H1 (cell line): ENCODE data around the gene MARK3. TPM values are rescaled to one million over a fixed set of nuclear protein-coding genes. Genes with fewer than 3 reads are reported as not detected.

ENCODE experiments used
- CTCF ChIA-PET: fragments of 300-600 bp; sonication (Branson Sonifier 250); formaldehyde crosslinking; loops from one replicate; lab custom pipeline; 2021; ENCODE audit not compliant: partially characterized antibody; lab: Charles Lee
- POLR2A ChIA-PET: fragments of 300-600 bp; sonication (Branson Sonifier 250); formaldehyde crosslinking; loops from one replicate; lab custom pipeline; 2021; ENCODE audit warnings: inconsistent platforms; ENCODE audit not compliant: partially characterized antibody; lab: Charles Lee
- DNase-seq, 2 experiments: peaks; one replicate each; pipeline versions ENCODE4 v3.0.0 to v3.0.0-alpha.2; 2010 to 2022; ENCODE audit warnings: low spot score in 2 of 2, low read depth in 1 of 2, mixed read lengths in 1 of 2
- FAIRE-seq: peaks from 2 replicates; lab custom pipeline; 2011; peaks lifted over from hg19 to GRCh38; lab: Jason Lieb, UNC
- H2AFZ ChIP-seq: 2 replicates; pipeline ENCODE4 v1.8.1; 2012; ENCODE audit warnings: low read length, inconsistent platforms
- H2AK5ac ChIP-seq: 2 replicates; pipeline ENCODE4 v1.6.1; 2013; ENCODE audit warnings: low read depth, low read length
- H2BK120ac ChIP-seq: replicated peaks from 2 replicates; pipeline ENCODE3; 2013; ENCODE audit warnings: low read depth, low read length, inconsistent platforms
- H2BK12ac ChIP-seq: 2 replicates; pipeline ENCODE4 v1.6.1; 2013; ENCODE audit warnings: low read depth, low read length
- H2BK15ac ChIP-seq: 2 replicates; pipeline ENCODE4 v1.6.1; 2013; ENCODE audit warnings: low read length
- H2BK20ac ChIP-seq: 2 replicates; pipeline ENCODE4 v1.6.1; 2013; ENCODE audit warnings: low read length
- H2BK5ac ChIP-seq: 2 replicates; pipeline ENCODE4 v1.6.1; 2013; ENCODE audit warnings: low read depth, low read length
- H3K14ac ChIP-seq: 2 replicates; pipeline ENCODE4 v1.6.1; 2013; ENCODE audit warnings: inconsistent platforms; ENCODE audit not compliant: insufficient read length
- H3K18ac ChIP-seq: 2 replicates; pipeline ENCODE4 v1.6.1; 2013; ENCODE audit warnings: low read length; ENCODE audit errors: extremely low read depth
- H3K23ac ChIP-seq: 2 replicates; pipeline ENCODE4 v1.6.1; 2013; ENCODE audit warnings: inconsistent platforms; ENCODE audit not compliant: insufficient read length
- H3K23me2 ChIP-seq: 2 replicates; pipeline ENCODE4 v1.6.1; 2013; ENCODE audit warnings: low read depth, low read length
- H3K27ac ChIP-seq: 2 replicates; pipeline ENCODE4 v1.6.1; 2011; ENCODE audit warnings: low read depth, low read length, inconsistent platforms
- H3K27me3 ChIP-seq, 4 experiments: replicated peaks in 1 of 4; 1 replicate in 1 of 4; 2 replicates in 3 of 4; pipeline versions ENCODE4 v1.6.1 to v1.8.1; 2011 to 2013; ENCODE audit warnings: low read length in 3 of 4, mild to moderate bottlenecking in 3 of 4, inconsistent platforms in 2 of 4, mixed read lengths in 2 of 4, moderate library complexity in 1 of 4; ENCODE audit not compliant: control insufficient read depth in 3 of 4, insufficient read depth in 3 of 4; ENCODE audit errors: extremely low read depth in 1 of 4
- H3K36me3 ChIP-seq, 4 experiments: 2 replicates each; pipeline versions ENCODE4 v1.6.1 to v1.8.1; 2011 to 2013; ENCODE audit warnings: mild to moderate bottlenecking in 4 of 4, low read length in 3 of 4, moderate library complexity in 2 of 4, control low read depth in 1 of 4, inconsistent platforms in 1 of 4; ENCODE audit not compliant: insufficient read depth in 4 of 4, control insufficient read depth in 2 of 4
- H3K4ac ChIP-seq: replicated peaks from 2 replicates; pipeline ENCODE3; 2013; ENCODE audit warnings: low read length, low read depth, mixed read lengths, inconsistent platforms; ENCODE audit not compliant: insufficient read length
- H3K4me1 ChIP-seq, 4 experiments: replicated peaks in 1 of 4; 1 replicate in 1 of 4; 2 replicates in 3 of 4; pipeline versions ENCODE4 v1.6.1 to v1.8.1; 2011 to 2013; ENCODE audit warnings: low read length in 3 of 4, inconsistent platforms in 2 of 4, mixed read lengths in 1 of 4; ENCODE audit not compliant: insufficient read depth in 4 of 4, control insufficient read depth in 3 of 4
- H3K4me2 ChIP-seq, 2 experiments: 2 replicates each; pipeline versions ENCODE4 v1.6.1 to v1.8.1; 2011 to 2013; ENCODE audit warnings: low read depth in 2 of 2, low read length in 2 of 2, control low read depth in 1 of 2, inconsistent platforms in 1 of 2, mild to moderate bottlenecking in 1 of 2; ENCODE audit not compliant: insufficient read depth in 1 of 2
- H3K4me3 ChIP-seq, 4 experiments: fragments of 200-600, 300-600 bp in 1 of 4; sonication (generic), shearing (Covaris generic), sonication (Bioruptor Twin) in 1 of 4; 2 replicates each; pipeline versions ENCODE4 v1.5.1 to v1.8.1; 2011 to 2016; ENCODE audit warnings: low read length in 4 of 4, low read depth in 3 of 4, control low read depth in 2 of 4, inconsistent platforms in 2 of 4, mild to moderate bottlenecking in 2 of 4, mixed read lengths in 1 of 4, moderate library complexity in 1 of 4; ENCODE audit not compliant: insufficient read depth in 2 of 4; ENCODE audit errors: extremely low read depth in 1 of 4
- H3K56ac ChIP-seq: replicated peaks from 2 replicates; pipeline ENCODE3; 2013; ENCODE audit warnings: low read depth, mild to moderate bottlenecking, mixed read lengths, low read length, inconsistent platforms; ENCODE audit not compliant: insufficient read length
- H3K79me1 ChIP-seq: 2 replicates; pipeline ENCODE4 v1.6.1; 2013; ENCODE audit warnings: low read depth, low read length, control low read depth
- H3K79me2 ChIP-seq, 2 experiments: 2 replicates each; pipeline versions ENCODE4 v1.6.1 to v1.8.1; 2012 to 2013; ENCODE audit warnings: low read length in 2 of 2, mild to moderate bottlenecking in 2 of 2, inconsistent platforms in 1 of 2; ENCODE audit not compliant: insufficient read depth in 2 of 2, control insufficient read depth in 1 of 2
- H3K9ac ChIP-seq, 4 experiments: replicated peaks in 1 of 4; 1 replicate in 1 of 4; 2 replicates in 3 of 4; pipeline versions ENCODE4 v1.6.1 to v1.8.1; 2011 to 2013; ENCODE audit warnings: low read depth in 3 of 4, low read length in 3 of 4, control low read depth in 2 of 4, mild to moderate bottlenecking in 2 of 4, moderate library complexity in 2 of 4, inconsistent platforms in 1 of 4; ENCODE audit errors: extremely low read depth in 1 of 4
- H3K9me3 ChIP-seq, 2 experiments: 2 replicates each; pipeline versions ENCODE4 v1.6.1 to v1.8.1; 2012 to 2013; ENCODE audit warnings: mild to moderate bottlenecking in 2 of 2, moderate library complexity in 2 of 2, control low read depth in 1 of 2, inconsistent platforms in 1 of 2, low read depth in 1 of 2, low read length in 1 of 2, mixed read lengths in 1 of 2; ENCODE audit not compliant: insufficient read depth in 2 of 2
- H4K20me1 ChIP-seq, 2 experiments: replicated peaks in 1 of 2; 2 replicates each; pipeline versions ENCODE3 to v1.8.1; 2011 to 2013; ENCODE audit warnings: inconsistent platforms in 2 of 2, low read length in 2 of 2, mild to moderate bottlenecking in 1 of 2; ENCODE audit not compliant: insufficient read depth in 2 of 2, control insufficient read depth in 1 of 2
- H4K5ac ChIP-seq: 2 replicates; pipeline ENCODE4 v1.6.1; 2013; ENCODE audit warnings: low read length, low read depth, mixed read lengths, inconsistent platforms; ENCODE audit not compliant: insufficient read length
- H4K8ac ChIP-seq: 2 replicates; pipeline ENCODE4 v1.8.0; 2013; ENCODE audit warnings: mild to moderate bottlenecking, moderate library complexity, low read length, inconsistent platforms; ENCODE audit not compliant: insufficient read depth; ENCODE audit errors: extremely low read depth
- H4K91ac ChIP-seq: replicated peaks from 2 replicates; pipeline ENCODE3; 2013; ENCODE audit warnings: low read length, mixed read lengths, inconsistent platforms; ENCODE audit not compliant: insufficient read length
- MAFK ChIP-seq: IDR thresholded peaks from 2 replicates; pipeline ENCODE4 v1.6.1; 2012; ENCODE audit warnings: low read depth, mild to moderate bottlenecking, improper control_type of control experiment, low read length
- RFX5 ChIP-seq: IDR thresholded peaks from 2 replicates; pipeline ENCODE4 v1.6.1; 2011; ENCODE audit warnings: low read depth, low read length, improper control_type of control experiment, borderline replicate concordance
- WGBS, 2 experiments: shearing (Covaris generic) in 1 of 2; methylation state at CpG; one replicate each; pipeline versions ENCODE4 v1.1.6 to v1.1.7; 2013 to 2015; ENCODE audit warnings: low lambda C conversion rate in 2 of 2, mixed read lengths in 2 of 2, inconsistent platforms in 1 of 2, low coverage in 1 of 2, missing lambda C conversion rate in 1 of 2; ENCODE audit not compliant: insufficient replicate concordance in 2 of 2, insufficient coverage in 1 of 2, insufficient read length in 1 of 2; ENCODE audit errors: extremely low coverage in 1 of 2, missing lambda C conversion rate in 1 of 2; 5-methylcytosine and 5-hydroxymethylcytosine counted together
- polyA plus RNA-seq, 7 experiments: library from polyadenylated mRNA; depleted of rRNA in 3 of 7; stranded (reverse) in 5 of 7; unstranded in 2 of 7; fragments of >200 nt in 5 of 7; fragments of 200-250 nt in 2 of 7; gene quantifications; 1 replicate in 5 of 7; 2 replicates in 1 of 7; 4 replicates in 1 of 7; pipeline versions ENCODE4 v1.2.1 to v1.2.3, GENCODE V29; 2011 to 2013; ENCODE audit warnings: missing spikeins in 2 of 7, mixed read lengths in 2 of 7
- total RNA-seq: library from RNA; stranded (reverse); fragmentation: NEBNext Ultra II Directional; extraction: Animal tissue kit (Norgen Biotek cat#: 25700); gene quantifications from 2 replicates; pipeline ENCODE4 v1.2.1, GENCODE V29; 2021

Gene MARK3
- total and polyA plus RNA-seq, 2 of the 8 experiments (the other 6 are each of a cell fraction or from before 2014, with no cell fraction given), result 39.4 to 76.9 TPM

DNA sequence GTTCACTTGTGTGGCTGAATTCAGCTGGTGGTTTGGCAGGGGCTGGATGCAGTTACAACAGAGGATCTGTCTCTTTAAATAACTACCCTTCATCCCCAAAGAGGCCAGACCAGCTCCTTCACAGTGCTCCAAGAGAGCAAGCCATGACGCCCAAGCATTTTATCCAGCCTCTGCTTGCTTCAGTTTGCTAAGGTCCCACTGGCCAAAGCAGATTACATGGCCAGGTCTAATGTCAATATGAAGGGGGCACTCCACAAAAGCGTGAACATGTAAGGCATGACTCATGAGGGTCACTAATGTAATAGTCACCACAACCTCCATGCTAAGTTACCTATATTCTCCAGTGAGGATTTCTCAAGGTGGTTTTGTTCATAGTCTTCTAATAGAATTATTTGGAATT lies 62.9 kb downstream of the MARK3 start:
- POLR2A ChIA-PET, result interaction anchor here (0.9 to 1.6 kb wide), 3 partner anchors 15 to 112 kb away, joined by 3 to 4 read pairs (median 3); no protein-coding TSS in a partner anchor
- Histone ChIP-seq H3K79me2 (peaks cover 0 to 45% of the 10 kb centered on the region in 2 experiments; a peak in 3 of 4 replicates), H3K56ac (no peak overlapping the region), H3K79me1 (peaks cover 5% of the 10 kb centered on the region; the same call in 1 of the 2 replicates), H3K23ac (no peak overlapping the region), H3K9me3 (no peaks in the 10 kb centered on the region), H2BK120ac (no peak overlapping the region), H2AFZ (no peak overlapping the region), H3K18ac (no peak overlapping the region), H2BK15ac (no peak overlapping the region), H3K4ac (no peak overlapping the region), H3K14ac (no peak overlapping the region), H2BK5ac (no peak overlapping the region), H4K91ac (no peak overlapping the region), H3K36me3 (no peaks in the 10 kb centered on the region), H3K27ac (no peak overlapping the region), H2AK5ac (no peak overlapping the region), H3K9ac (no peak overlapping the region; a peak in 1 of 7 replicates), H3K4me2 (no peak overlapping the region), H4K20me1 (peaks cover 0 to 3% of the 10 kb centered on the region in 2 experiments), H4K8ac (no peak overlapping the region), H2BK20ac (no peak overlapping the region), H3K4me1 (peaks cover 0 to 8% (median 3%) of the 10 kb centered on the region in 4 experiments; a peak in 5 of 7 replicates), H3K27me3 (no peaks in the 10 kb centered on the region), H2BK12ac (no peak overlapping the region), H3K23me2 (no peaks in the 10 kb centered on the region), H3K4me3 (no peak overlapping the region), H4K5ac (no peak overlapping the region)
- CTCF ChIA-PET, result interaction anchor here (1.5 to 2.2 kb wide), 2 partner anchors 54 to 57 kb away, joined by 6 to 7 read pairs; no protein-coding TSS in a partner anchor
- FAIRE-seq, result no peak
- DNase-seq, result no peak
- no peak for TF ChIP-seq MAFK
- no peak for TF ChIP-seq RFX5
- 92% methylated on average over 2 of the region's 2 CpGs; no CpG with 5 or more reads in 1 of the 2 experiments for WGBS, 2 experiments
